NCI-H510A treated with DMSO at 0.1 percent for 48 hours (cell line): ENCODE measurements around the gene PYGB.

Experiments used
- DNase-seq: peaks from one replicate; lab custom pipeline; 2025; lab: John Stamatoyannopoulos, UW

PYGB gene

GRCh38 chr20:25283221-25283951 lies 35.5 kb downstream of the PYGB start:
- no peak for DNase-seq

GRCh38 chr20:25284131-25284601 lies 36.3 kb downstream of the PYGB start:
- DNase-seq = no peak

GRCh38 chr20:25285091-25285647 lies 37.3 kb downstream of the PYGB start:
- no peak for DNase-seq

- DNase-seq = no peak
These were observed 38.2 kb downstream of the PYGB start for GRCh38 chr20:25285856-25286798.

- DNase-seq = no peak
These were observed 39.0 kb downstream of the PYGB start for GRCh38 chr20:25286917-25287316.

- no peak for DNase-seq
These were observed 39.9 kb downstream of the PYGB start for GRCh38 chr20:25287631-25288290.

GRCh38 chr20:25288291-25289181 lies 40.7 kb downstream of the PYGB start:
- no peak for DNase-seq

GRCh38 chr20:25289886-25290597 lies 42.2 kb downstream of the PYGB start:
- no peak for DNase-seq

- no peak for DNase-seq
These were observed 43.0 kb downstream of the PYGB start for GRCh38 chr20:25290646-25291431.

- no peak for DNase-seq
These were observed 43.7 kb downstream of the PYGB start for GRCh38 chr20:25291432-25292133.

GRCh38 chr20:25292176-25292891 lies 44.4 kb downstream of the PYGB start:
- no peak for DNase-seq

GRCh38 chr20:25293507-25293906 lies 45.6 kb downstream of the PYGB start:
- DNase-seq = no peak

GRCh38 chr20:25293910-25294458 lies 46.1 kb downstream of the PYGB start:
- no peak for DNase-seq

GRCh38 chr20:25294459-25295385 lies 46.8 kb downstream of the PYGB start:
- peak; percentile 66 for DNase-seq

GRCh38 chr20:25295386-25296093 lies 47.7 kb downstream of the PYGB start:
- no peak for DNase-seq
